T-helper 22 cell (primary cell): Measurements from ENCODE around the gene SAT1.

Experiments used
- DNase-seq: peaks from one replicate; pipeline ENCODE4 v3.0.0-alpha.2; 2020; ENCODE audit warnings: low read depth

The SAT1 gene

GRCh38 chrX:23776363-23776762 is 6.6 kb upstream of the SAT1 start:
- no peak for DNase-seq

- DNase-seq, result no peak
Measured at GRCh38 chrX:23779025-23779424, 3.9 kb upstream of the SAT1 start.

DNA sequence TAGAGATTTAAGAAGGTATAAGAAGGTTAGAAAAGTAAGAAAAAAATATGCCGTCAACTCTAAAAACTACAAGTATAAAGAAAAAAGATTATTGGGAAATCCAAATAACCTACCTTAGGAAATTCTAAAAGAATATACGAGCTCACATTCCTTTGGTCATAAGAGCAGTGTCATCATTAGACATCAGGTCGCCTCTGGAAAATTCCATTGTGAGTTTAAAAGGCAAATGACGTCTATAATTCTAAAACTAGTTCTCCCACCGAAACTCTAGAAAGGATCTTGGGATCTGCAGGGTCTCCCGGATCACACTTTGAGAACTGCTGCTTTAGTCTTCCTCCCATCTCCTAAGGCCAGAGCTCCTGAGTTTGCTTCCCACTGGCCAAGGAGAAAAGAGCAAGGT is 518 bp upstream of the SAT1 start:
- DNase-seq, result no peak

GRCh38 chrX:23783589-23784469 is 856 bp downstream of the SAT1 start:
- no peak for DNase-seq

DNA sequence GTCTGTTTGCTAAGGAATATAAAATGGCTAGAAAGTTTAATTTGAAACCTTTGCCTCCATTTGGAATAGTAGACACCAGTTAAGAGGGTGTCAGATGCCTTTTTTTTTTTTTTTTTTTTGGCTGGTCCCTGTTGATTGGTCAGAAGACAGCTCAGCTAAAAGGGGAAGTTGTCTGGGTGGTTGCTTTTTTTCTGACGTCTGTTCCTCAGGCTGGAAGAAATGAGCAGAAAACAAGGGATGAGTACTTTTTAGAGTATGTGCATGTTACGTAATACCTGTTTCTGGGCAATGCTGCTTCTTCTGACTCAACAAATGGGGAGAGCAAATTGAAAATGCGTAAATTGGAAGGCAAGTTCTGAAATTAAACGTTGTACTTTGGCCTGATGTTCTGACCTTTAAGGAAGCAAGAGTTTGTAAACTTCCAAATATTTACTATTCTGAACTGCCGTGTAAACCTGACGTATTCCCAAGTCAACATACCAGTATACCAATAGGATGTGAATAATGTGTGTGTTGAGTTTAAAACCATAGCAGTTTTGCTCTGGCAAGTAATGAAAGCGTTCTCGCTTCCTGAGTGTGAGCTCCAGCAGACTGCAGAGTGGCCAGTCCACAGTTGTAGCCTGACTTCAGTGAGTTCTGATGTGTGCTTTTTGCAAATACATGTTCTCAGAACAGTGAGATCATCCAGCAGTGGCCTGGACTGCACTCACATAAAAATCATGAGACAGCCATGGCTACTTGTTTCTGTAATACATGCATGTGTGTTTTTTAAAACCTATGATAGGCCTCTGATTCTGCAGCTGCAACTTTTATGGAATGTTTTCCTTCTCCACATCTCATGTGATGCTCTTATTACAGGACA is 1.7 kb downstream of the SAT1 start:
- no peak for DNase-seq

DNA sequence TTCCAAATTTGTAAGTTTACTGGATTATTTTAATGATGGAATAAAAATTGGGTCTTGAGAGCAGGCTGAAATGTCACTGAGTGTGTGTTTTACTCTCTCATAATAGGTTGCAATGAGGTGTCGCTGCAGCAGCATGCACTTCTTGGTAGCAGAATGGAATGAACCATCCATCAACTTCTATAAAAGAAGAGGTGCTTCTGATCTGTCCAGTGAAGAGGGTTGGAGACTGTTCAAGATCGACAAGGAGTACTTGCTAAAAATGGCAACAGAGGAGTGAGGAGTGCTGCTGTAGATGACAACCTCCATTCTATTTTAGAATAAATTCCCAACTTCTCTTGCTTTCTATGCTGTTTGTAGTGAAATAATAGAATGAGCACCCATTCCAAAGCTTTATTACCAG is 2.6 kb downstream of the SAT1 start:
- no peak for DNase-seq

- DNase-seq, result no peak
Measured at GRCh38 chrX:23786268-23786815, 3.4 kb downstream of the SAT1 start.

- no peak for DNase-seq
Measured at GRCh38 chrX:23787745-23788118, 4.8 kb downstream of the SAT1 start.

DNA sequence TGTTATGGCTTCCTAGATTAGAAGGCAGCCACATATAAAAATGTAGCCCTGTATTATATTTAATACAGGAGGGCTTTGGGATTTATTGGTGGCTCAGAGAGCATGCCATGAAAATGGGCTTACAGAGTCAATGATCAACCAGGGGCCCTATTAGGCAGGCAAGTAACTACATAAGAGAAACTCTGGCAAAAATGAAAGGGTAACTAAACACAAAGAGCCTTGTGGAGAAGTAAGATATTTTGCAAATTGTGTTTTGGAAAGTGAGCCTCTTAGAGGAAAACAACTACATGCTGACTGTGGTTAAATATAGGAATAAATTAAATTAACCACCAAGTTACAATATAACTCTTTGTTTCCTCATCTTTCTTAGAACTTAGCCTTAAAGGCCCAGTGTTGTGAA is 5.5 kb downstream of the SAT1 start:
- DNase-seq, result no peak

DNA sequence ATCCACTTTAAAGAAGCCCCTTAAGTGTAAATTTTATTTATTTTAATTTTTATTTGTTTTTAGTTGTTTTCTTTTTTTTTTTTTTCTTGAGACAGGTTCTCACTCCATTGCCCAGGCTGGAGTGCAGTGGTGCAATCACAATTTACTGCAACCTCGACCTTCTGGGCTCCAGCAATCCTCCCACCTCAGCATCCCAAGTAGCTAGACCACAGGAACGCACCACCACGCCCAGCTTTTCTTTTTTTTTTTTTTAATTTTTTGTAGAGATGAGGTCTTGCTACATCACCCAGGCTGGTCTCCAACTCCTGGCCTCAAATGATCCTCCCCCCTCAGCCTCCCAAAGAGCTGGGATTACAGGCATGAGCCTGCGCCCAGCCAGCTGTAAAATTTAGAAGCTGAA is 6.0 kb downstream of the SAT1 start:
- no peak for DNase-seq

DNA sequence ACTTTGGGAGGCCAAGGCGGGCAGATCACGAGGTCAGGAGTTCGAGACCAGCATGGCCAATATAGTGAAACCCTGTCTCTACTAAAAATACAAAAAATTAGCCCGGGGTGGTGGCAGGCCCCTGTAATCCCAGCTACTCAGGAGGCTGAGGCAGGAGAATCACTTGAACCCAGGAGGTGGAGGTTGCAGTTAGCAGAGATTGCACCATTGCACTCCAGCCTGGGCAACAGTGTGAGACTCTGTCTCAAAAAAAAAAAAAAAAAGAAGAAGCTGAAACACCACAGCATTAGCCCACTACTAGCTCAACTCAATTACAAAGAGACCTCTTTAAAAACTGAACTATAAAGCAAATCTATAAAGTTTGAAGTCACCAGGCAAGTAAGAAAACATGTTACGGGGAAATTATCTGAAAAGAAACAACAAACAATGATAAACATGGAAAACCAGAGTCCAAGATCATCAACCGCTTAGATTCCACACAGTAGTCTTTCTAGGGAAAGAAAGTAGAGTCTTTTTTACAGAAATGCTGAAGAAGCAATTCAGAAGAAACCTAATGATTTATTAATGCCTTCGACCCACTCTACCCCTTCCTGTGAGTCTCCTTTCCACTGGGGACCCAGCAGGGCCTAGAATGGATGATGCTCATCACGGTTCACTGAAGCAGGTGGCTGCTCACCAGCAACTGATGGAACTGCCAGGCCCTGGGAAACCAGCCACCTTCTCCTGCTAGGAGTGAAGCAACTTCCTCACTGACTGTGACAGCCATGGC is 6.6 kb downstream of the SAT1 start:
- DNase-seq, result no peak

GRCh38 chrX:23790155-23790497 is 7.2 kb downstream of the SAT1 start:
- DNase-seq, result no peak

DNA sequence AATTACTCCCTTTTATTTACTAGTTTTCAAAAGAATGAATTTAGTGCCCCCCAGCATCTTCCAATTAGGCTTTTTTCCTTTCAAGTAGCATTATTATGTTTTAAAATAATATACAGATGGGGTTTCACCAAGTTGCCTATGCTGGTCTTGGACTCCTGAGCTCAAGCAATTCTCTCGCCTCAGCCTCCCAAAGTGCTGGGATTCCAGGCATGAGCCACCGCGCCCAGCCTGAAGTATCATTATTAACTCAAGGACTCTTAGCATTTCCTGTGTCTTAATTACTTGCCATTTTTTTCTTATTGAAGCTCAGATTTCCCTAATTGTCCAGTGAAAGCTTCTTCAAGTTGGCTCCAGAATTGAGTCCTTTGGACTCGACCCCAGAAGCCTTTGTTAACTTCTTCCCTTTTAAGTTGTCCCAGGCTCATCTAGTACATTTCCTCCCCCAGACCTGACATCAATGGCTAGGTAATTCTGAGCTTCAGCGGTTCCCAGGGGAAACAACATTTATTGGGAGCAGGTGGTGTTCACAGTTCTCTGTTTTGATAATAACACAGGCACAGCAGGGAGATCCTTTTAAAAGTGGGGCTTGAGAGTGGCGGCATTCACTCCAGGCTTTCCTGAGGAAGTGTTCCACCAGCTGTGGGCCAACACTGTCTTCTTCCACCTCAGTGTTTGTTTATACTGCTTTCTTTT is 10.0 kb downstream of the SAT1 start:
- no peak for DNase-seq

DNA sequence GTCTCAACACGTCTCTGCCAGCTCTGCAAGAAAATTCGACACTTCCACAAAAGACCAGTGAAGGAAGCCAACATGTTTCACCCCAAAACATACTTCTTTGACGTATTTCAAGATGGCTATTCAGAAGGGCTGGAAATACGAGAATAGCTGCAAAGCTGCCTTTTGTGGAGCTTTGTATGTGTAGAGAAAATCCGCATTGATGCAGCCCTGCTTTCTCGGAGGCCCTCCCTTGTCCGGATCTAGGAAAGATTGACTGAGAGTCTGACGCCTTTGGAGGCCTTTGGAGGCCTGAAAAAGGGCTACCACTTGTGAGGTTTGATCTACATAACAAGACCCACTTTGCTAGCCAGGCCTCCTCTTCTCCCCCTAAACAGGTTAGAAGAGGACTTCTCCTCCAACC is 12.2 kb downstream of the SAT1 start:
- DNase-seq, result no peak

DNA sequence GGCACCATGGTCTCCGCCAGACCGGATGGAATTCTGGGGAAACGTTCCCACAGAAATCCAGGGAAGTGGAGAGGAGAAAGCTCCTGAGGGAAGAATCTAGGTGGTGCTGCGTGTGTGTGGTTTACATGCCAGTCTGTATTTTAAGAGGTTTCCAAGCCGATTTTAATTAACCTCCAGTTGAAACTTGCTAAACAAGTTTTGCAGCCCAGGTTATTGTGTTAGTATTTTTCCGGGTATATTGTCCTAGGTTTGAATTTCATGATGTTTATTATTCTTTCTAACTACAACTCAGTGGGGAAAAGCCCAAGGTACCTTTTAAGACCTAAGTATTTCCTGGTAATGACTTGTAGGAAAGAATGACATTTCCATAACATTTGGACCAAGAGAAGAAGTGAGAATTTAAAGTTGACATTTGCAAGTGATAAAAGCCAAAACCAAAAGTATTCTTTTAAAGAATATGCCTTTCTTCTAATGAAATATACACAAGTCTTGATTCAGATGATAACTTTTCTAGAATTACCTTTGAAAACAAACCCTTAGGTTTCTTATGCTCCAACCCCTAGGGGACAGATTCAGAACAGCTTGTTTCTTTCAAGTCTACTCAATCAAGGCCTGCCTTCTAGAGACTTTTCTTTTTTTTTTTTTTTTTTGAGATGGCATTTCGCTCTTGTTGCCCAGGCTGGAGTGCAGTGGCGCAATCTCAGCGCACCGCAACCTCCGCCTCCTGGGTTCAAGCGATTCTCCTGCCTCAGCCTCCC is 14.6 kb downstream of the SAT1 start:
- no peak for DNase-seq

DNA sequence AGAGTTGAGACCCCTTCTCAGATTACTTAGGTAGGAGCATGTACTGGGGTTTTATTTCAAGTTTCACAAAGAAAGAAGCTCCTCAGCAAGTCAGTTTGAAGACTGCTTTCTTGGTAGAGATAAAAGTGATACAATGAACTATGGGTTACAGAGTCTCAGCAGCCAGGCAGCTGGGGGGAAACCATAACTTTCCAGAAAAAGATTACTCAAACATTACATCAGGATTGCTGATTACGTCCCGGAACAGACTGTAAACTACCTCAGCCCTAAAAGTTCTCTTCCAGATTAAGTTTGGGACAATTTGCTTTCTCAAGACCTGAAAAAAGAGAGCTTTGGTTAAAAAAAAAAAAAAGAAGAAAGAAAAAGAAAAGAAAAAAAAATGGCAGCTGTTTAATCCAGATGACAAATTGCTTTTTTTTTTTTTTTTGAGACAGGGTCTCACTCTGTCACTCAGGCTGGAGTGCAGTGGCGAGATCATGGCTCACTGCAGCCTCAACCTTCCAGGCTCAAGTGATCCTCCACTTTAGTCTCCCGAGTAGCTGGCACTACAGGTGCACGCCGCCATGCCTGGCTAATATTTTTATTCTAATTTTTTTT is 16.6 kb downstream of the SAT1 start:
- DNase-seq, result no peak

DNA sequence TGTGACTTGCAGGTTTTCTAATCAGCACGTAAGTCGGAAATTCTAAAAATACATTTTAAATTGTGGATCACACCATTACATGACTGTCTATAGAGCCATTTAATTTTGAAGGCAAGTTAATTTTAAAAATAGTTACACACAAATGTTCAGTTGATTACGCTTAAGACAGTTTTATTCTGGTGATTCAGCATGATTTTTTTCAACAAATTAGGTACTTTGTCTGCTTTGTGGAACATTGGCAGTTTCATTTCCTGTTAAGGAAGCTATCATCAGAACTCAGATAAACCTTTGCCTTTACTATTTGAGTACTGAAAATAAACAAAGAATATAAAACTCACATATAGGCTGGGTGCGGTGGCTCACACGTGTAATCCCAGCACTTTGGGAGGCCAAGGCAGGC is 19.5 kb downstream of the SAT1 start:
- DNase-seq, result no peak

- no peak for DNase-seq
Measured at GRCh38 chrX:23803931-23804381, 21.0 kb downstream of the SAT1 start.

GRCh38 chrX:23804578-23804977 is 21.6 kb downstream of the SAT1 start:
- no peak for DNase-seq

DNA sequence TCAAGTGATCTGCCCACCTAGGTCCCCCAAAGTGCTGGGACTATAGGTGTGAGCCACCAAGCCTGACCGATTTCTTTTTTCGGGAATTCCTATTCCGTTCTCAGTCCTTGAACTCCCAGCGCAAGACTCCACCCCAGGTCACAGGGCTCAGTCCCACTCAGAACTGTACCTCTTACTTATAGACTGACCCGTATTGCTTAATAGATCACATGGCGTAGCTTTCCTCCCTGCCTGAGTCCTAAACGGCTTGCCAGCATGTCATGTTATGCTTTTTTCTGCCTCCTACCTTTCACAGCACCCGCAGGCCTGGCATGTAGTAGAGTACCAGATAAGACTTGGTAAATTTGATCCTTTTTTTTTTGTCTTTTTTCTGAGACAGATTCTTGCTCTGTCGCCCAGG is 22.4 kb downstream of the SAT1 start:
- DNase-seq, result no peak

DNA sequence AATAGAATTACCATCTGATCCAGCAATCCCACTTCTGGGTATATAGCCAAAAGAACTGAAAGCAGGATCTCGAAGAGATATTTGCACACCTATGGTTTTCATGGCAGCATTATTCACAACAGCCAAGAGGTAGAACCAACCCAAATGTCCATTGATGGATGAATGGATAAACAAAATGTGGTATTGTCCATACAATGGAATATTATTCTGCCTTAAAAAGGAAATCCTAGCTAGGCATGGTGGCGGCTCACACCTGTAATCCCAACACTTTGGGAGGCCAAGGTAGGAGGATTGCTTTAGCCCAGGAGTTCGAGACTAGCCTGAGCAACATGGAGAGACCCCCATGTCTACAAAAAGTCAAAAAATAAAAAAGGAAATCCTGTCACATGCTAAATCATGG is 27.3 kb downstream of the SAT1 start:
- no peak for DNase-seq
